Activated CD4-positive, alpha-beta T cell treated with anti-CD3 and anti-CD28 coated beads, Interleukin-2, amount 10 ng/mL, durations not matched to agents 24 days and 14 days (primary cell): ENCODE results near the gene NCF2. TPM values are rescaled to one million over a fixed set of nuclear protein-coding genes. Genes with fewer than 3 reads are reported as not detected.

Experiments used
- DNase-seq: peaks from one replicate; pipeline ENCODE4 v3.0.0; 2022
- H3K27ac Mint-ChIP-seq: one replicate; pipeline ENCODE4 v1.8.0; 2022; ENCODE audit warnings: mild to moderate bottlenecking, mixed read lengths
- H3K27me3 Mint-ChIP-seq: one replicate; pipeline ENCODE4 v1.8.0; 2022; ENCODE audit warnings: mixed read lengths
- H3K36me3 Mint-ChIP-seq: one replicate; pipeline ENCODE4 v1.8.0; 2022; ENCODE audit warnings: low read depth, mild to moderate bottlenecking, mixed read lengths
- H3K4me1 Mint-ChIP-seq: one replicate; pipeline ENCODE4 v1.8.0; 2021; ENCODE audit warnings: mixed read lengths
- H3K4me3 Mint-ChIP-seq: one replicate; pipeline ENCODE4 v1.8.0; 2022; ENCODE audit warnings: mild to moderate bottlenecking, moderate library complexity, mixed read lengths
- H3K9me3 Mint-ChIP-seq: one replicate; pipeline ENCODE4 v1.8.0; 2021; ENCODE audit warnings: mixed read lengths
- intact Hi-C: fragments of 100-400 bp; cut with micrococcal nuclease; formaldehyde crosslinking; loops from one replicate; pipeline ENCODE4 v1.15.1; 2023
- total RNA-seq: library from RNA; stranded (reverse); gene quantifications from 2 replicates; pipeline ENCODE4 v1.2.3, GENCODE V29; 2022

Gene NCF2
- total RNA-seq, 1 donor from 2014 or later: 5.3 TPM

DNA sequence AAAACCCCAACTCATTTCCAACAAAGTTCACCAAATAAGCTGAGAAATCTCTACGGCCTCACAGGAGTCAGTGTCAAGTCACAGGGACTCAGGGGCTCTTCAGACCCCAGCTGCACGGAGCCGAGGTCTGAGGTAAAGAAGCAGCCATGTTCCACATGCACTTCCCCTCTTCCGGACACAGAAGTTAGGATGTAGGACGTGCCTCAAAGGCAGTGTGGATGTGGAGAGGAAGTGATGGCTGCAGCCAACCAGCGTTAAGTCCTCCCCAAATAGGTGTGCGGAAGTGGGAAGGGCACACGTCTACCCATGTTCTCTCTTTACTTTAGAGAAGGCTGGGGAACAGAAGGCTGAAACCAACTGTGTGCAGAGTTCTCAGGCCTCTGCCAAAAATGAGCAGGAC lies 14.6 kb upstream of the NCF2 start:
- peaks cover 5% of the 10 kb centered on the region for H3K27me3 Mint-ChIP-seq
- H3K4me1 Mint-ChIP-seq: peaks cover 15% of the 10 kb centered on the region
- no peak overlapping the region for H3K4me3 Mint-ChIP-seq
- DNase-seq: no peak
- no peaks in the 10 kb centered on the region for H3K9me3 Mint-ChIP-seq
- H3K27ac Mint-ChIP-seq: no peak overlapping the region
- no peaks in the 10 kb centered on the region for H3K36me3 Mint-ChIP-seq
- intact Hi-C loops: no loop called here

DNA sequence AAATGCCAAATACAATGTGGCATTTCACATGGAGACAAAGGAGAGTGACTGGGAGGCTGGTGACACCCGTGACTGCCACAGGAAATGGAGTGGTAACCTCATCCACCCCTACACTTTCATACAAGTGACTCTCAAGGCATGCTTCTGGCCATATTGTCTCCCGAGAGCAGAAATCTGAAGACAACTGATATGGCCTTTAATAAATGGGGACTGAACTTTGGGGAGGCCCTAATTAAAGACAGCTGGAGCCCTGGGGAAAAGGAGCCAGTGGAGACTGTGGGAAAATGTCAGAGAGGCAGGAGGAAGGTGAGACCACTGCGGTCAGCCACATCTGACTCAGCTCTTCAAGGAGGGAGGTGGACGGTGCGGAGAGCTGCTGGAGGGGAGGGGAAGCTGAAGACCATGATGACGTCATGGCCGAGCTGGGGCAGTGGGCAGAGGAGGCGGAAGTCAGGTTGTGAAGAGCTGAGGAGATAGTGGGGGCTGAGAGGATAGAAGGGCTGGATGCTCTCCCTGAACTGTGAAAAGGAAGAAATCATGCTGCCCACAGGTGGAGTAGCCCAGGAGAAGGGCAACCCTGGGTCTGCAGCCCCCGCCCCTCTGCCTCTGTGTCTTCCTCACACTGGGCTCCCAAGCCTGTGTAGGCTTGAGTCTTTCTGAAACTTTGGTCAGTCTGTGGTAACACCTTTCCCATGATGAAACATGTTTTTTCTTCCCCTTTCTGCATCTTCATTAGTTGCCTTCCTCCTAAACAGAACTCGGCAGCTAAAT lies 14.0 kb upstream of the NCF2 start:
- Mint-ChIP-seq H3K27me3 (peaks cover 5% of the 10 kb centered on the region), H3K27ac (no peak overlapping the region), H3K9me3 (no peaks in the 10 kb centered on the region), H3K36me3 (no peaks in the 10 kb centered on the region), H3K4me3 (no peak overlapping the region), H3K4me1 (peaks cover 15% of the 10 kb centered on the region)
- no peak for DNase-seq
- intact Hi-C loops: no loop called here

DNA sequence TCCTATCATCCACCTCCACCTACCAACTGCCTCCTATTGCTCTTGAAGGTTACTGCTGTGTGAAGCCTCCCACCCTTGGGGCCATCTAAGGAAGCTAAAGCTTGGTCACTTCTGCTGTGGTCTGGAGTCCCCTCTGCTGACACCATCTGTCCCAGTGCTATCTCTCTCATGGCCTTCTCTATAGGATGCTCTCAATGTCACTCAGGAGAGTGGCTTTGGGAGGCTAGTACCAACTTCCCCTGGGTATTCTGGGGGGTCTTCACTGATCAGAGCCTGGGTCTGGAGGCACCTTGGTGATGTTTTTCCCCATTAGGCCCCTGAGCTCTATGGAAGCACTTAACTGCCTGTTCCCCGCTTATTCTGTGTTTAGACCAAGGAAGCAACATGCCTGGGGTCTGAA lies 12.3 kb upstream of the NCF2 start:
- Mint-ChIP-seq H3K27me3 (no peaks in the 10 kb centered on the region), H3K4me1 (peaks cover 19% of the 10 kb centered on the region), H3K9me3 (no peaks in the 10 kb centered on the region), H3K27ac (no peak overlapping the region), H3K4me3 (no peak overlapping the region), H3K36me3 (no peaks in the 10 kb centered on the region)
- DNase-seq: no peak
- intact Hi-C loops: no loop called here

DNA sequence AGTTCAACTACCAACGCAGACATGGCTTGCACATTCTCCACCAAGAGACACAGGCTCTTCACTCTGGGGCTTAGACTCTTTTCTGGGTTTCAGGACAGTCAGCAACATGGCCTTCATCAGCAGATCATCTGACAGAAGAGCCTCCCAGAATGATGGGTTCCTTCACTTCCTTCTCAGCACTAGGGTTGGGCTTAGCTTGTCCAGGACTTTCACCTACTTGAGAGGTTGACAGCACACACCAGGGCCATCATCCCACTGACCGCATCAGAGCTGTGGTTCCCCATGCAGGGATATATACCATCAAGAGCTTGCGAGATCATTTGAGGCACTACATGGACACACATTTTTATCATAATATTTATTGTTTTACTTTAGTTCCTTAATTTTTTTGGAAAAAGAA lies 10.4 kb upstream of the NCF2 start:
- Mint-ChIP-seq H3K27me3 (no peaks in the 10 kb centered on the region), H3K9me3 (no peaks in the 10 kb centered on the region), H3K4me1 (peaks cover 17% of the 10 kb centered on the region), H3K36me3 (no peaks in the 10 kb centered on the region), H3K4me3 (no peak overlapping the region), H3K27ac (no peak overlapping the region)
- intact Hi-C loops: no loop called here
- no peak for DNase-seq

DNA sequence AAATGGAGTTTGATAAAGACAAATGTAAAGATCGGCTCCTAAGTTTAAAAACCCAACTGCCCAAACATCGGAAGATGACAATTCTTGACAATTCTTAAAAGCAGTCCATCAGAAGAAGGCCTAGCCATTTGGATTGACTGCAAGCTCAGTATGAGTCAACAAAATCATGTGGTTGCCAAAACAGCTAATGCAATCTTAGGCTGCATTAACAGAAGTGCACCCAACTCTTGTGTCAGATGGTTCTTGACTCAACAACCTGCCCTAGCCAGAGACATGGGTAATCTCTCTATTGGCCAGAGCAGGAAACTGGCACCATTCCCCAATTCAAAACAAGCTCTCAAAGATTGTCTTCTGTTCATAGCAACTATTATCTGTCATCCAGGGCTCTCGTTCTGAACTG lies 9.9 kb upstream of the NCF2 start:
- intact Hi-C loops: no loop called here
- no peaks in the 10 kb centered on the region for H3K27me3 Mint-ChIP-seq
- no peaks in the 10 kb centered on the region for H3K36me3 Mint-ChIP-seq
- no peak overlapping the region for H3K27ac Mint-ChIP-seq
- H3K4me1 Mint-ChIP-seq: peaks cover 17% of the 10 kb centered on the region
- no peaks in the 10 kb centered on the region for H3K9me3 Mint-ChIP-seq
- H3K4me3 Mint-ChIP-seq: no peak overlapping the region
- DNase-seq: no peak

DNA sequence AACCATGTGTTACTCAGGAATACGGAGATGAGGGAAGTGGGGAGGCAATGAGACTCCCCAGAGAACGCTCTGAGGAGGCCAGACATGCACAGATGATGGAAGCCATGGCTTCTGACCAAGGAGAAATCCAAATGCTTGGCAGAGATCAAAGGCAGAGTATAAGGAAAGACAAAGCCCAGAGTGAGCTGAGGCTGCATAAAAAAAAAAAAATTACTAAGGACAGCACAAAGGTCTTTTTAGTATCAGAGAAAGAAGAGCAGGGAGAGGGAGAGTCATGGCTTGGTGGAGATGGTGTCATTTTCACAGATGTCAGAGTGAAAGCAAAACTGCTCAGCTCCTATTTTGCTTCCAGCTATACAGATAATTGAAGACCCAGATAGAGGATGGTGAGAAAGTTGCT lies 8.1 kb upstream of the NCF2 start:
- H3K36me3 Mint-ChIP-seq: no peaks in the 10 kb centered on the region
- intact Hi-C loops: no loop called here
- H3K4me3 Mint-ChIP-seq: peak overlapping the region; percentile 16
- no peaks in the 10 kb centered on the region for H3K9me3 Mint-ChIP-seq
- DNase-seq: no peak
- H3K27ac Mint-ChIP-seq: peak overlapping the region; percentile 21
- peaks cover 12% of the 10 kb centered on the region for H3K4me1 Mint-ChIP-seq
- H3K27me3 Mint-ChIP-seq: no peaks in the 10 kb centered on the region

DNA sequence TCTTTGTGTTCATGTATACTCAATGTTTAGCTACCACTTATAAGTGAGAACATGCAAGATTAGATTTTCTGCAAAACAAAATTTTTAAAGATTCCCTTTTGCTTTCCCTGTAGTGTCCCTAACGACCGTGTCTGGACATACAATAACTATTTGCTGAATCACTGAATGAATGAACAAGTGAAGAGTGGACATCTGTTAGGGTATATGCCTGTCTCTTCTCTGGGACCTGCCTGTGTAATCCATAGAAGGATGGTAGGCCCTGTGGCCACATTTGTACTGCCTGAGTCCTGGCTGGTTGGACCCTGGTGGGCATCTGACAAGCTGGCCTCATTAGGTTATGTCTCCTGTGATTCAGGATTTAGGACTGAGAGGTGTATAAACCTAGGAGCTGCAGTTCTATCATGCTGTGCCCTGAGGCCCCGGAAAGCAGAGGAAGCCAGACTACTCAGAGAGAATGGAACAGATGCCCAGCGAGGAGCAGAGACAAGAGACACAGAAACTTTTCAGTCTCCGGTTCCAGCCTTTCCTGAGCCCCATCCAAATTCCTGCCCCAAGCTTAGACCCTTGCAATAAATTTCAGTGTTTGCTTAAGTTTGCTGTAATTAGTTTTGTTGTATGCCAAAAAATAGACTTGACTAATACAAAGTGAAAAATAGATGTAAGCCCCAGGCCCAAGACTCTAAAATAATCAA lies 7.5 kb upstream of the NCF2 start:
- intact Hi-C loops: no loop called here
- H3K4me1 Mint-ChIP-seq: peaks cover 18% of the 10 kb centered on the region
- H3K27me3 Mint-ChIP-seq: no peaks in the 10 kb centered on the region
- DNase-seq: no peak
- H3K9me3 Mint-ChIP-seq: no peaks in the 10 kb centered on the region
- no peaks in the 10 kb centered on the region for H3K36me3 Mint-ChIP-seq
- peak overlapping the region; percentile 16 for H3K4me3 Mint-ChIP-seq
- H3K27ac Mint-ChIP-seq: peak overlapping the region; percentile 21

DNA sequence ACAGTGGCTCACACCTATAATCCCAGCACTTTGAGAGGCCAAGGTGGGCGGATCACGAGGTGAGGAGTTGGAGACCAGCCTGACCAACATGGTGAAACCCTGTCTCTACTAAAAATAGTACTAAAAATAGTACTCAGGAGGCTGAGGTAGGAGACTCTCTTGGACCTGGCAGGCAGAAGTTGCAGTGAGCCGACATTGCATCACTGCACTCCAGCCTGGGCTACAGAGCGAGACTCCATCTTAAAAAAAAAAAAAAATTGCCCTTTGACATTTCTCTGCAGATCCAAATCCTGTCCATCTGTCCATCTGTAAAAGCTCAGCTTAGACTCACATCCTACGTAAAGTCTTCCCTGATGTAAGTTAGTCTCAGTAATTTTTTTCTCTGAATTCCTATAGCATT lies 6.2 kb upstream of the NCF2 start:
- no peaks in the 10 kb centered on the region for H3K27me3 Mint-ChIP-seq

DNA sequence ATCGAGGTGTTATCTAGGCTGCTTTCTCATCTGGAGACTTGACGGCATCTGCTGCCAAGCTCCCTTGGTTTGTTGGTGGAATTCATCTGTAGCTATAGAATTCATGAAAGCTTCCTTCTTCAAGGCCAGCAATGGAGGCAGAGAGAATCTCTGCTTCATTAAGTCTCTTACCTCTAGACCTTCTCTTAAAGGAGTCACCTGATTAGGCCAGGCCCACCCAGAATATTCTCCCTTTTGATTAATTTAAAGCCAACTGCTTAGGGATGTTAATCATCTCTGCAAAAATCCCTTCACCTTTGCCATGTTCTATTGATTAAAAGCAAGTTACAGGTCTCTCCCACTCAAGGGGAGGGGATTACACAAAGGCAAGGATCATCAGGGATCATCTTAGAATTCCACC lies 5.3 kb upstream of the NCF2 start:
- intact Hi-C loops: no loop called here
- Mint-ChIP-seq H3K36me3 (no peaks in the 10 kb centered on the region), H3K27ac (no peak overlapping the region)

More for the DNA sequence above, 6.2 kb upstream of the NCF2 start:
- DNase-seq: no peak
- intact Hi-C loops: no loop called here
- Mint-ChIP-seq H3K27ac (no peak overlapping the region), H3K9me3 (no peaks in the 10 kb centered on the region), H3K4me1 (peaks cover 19% of the 10 kb centered on the region), H3K36me3 (no peaks in the 10 kb centered on the region), H3K4me3 (no peak overlapping the region)

DNA sequence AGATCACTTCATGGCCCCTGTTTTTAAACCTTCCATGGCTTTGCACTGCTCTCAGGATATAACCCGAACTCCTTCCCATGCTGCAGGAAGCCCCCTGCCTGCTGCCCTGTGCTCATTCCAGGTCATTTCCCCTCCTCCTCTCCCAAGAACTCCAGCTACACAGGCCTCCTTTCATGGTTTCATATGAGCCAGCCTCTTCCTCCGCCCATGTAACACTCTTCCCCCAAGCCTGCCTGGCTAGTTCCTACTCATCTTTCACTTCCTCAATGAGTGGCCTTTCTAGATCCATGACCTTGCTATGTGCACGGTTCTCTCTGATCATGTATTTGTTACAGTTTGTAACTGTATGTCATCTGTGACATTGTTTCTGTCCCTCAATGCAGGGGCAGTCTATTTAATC lies 3.1 kb upstream of the NCF2 start:
- Mint-ChIP-seq H3K27ac (no peak overlapping the region), H3K4me1 (peaks cover 42% of the 10 kb centered on the region), H3K4me3 (no peak overlapping the region), H3K9me3 (no peaks in the 10 kb centered on the region), H3K36me3 (no peaks in the 10 kb centered on the region), H3K27me3 (no peaks in the 10 kb centered on the region)
- intact Hi-C loops: no loop called here
- DNase-seq: no peak

More for the DNA sequence above, 5.3 kb upstream of the NCF2 start:
- Mint-ChIP-seq H3K4me3 (no peak overlapping the region), H3K9me3 (no peaks in the 10 kb centered on the region), H3K27me3 (no peaks in the 10 kb centered on the region), H3K4me1 (peaks cover 26% of the 10 kb centered on the region)
- no peak for DNase-seq

DNA sequence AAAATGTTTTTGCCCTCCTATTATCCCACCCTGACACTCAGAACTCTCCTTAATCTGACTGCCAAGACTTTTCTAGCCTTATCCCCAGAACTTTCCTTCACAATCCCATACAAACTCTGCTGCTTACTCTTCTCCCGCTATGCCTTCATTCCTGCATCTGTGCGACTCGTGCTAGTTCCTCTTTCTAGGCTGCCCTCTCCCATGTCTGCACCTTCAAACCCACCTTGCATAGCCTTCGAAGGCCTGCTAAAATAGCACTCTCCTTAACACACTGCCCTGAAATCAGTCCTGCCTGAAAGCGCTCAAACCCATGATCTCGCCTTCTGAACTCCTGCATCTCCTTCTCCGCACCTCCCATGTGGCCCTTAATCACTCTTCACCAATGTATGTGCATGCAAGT lies 2.5 kb upstream of the NCF2 start:
- intact Hi-C loops: no loop called here
- no peak overlapping the region for H3K27ac Mint-ChIP-seq
- DNase-seq: no peak
- no peaks in the 10 kb centered on the region for H3K27me3 Mint-ChIP-seq
- H3K9me3 Mint-ChIP-seq: no peaks in the 10 kb centered on the region
- H3K4me1 Mint-ChIP-seq: peaks cover 42% of the 10 kb centered on the region
- no peak overlapping the region for H3K4me3 Mint-ChIP-seq
- no peaks in the 10 kb centered on the region for H3K36me3 Mint-ChIP-seq

DNA sequence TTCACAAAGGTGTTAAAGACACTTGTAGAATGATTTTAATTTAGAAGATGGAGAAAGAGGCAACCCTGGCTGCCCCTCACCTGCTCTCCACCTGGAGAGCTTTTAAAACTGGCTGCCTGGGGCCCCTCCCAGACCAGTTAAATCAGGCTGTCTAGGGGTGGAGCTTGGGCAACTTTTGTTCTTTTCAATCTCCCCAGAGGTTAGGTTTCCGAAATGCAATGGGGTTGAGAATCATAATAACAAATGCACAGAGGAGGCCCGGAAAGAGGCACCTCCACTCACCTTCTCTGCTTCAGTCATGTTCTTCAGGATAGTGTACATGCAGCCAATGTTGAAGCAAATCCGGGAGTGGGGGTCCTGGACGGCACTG lies 400 bp downstream of the NCF2 start:
- Mint-ChIP-seq H3K9me3 (no peaks in the 10 kb centered on the region), H3K36me3 (peaks cover 4% of the 10 kb centered on the region), H3K4me3 (peak overlapping the region; percentile 63), H3K27ac (peak overlapping the region; percentile 75), H3K27me3 (no peaks in the 10 kb centered on the region), H3K4me1 (peaks cover 47% of the 10 kb centered on the region)
- intact Hi-C loops: loop anchor here (1.0 kb wide), 3 partner anchors 10 to 120 kb away; partner anchors contain the start of gene ARPC5
- no peak for DNase-seq

DNA sequence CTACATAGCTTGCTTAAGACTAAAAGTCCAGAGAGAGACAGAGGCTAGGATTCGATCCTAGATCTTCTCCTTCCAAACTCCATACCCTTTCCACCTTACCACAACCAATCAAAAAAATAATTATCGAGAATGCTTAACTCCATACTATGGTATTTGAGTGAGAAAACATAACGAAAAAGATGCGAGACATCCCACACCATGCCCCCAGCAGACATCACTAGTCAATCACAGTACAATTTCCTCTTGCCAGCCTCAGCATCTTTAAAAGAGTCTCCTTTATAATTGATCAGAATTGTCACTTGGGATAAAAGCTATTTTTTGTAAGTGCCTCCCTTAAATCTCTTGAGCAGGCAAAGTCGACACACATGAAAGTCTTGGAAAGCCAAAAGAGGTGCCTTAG lies 875 bp downstream of the NCF2 start:
- H3K4me1 Mint-ChIP-seq: peaks cover 50% of the 10 kb centered on the region
- H3K36me3 Mint-ChIP-seq: peaks cover 5% of the 10 kb centered on the region
- H3K27me3 Mint-ChIP-seq: no peaks in the 10 kb centered on the region
- H3K9me3 Mint-ChIP-seq: no peaks in the 10 kb centered on the region
- DNase-seq: no peak
- peak overlapping the region; percentile 75 for H3K27ac Mint-ChIP-seq
- intact Hi-C loops: no loop called here
- H3K4me3 Mint-ChIP-seq: peak overlapping the region; percentile 63

DNA sequence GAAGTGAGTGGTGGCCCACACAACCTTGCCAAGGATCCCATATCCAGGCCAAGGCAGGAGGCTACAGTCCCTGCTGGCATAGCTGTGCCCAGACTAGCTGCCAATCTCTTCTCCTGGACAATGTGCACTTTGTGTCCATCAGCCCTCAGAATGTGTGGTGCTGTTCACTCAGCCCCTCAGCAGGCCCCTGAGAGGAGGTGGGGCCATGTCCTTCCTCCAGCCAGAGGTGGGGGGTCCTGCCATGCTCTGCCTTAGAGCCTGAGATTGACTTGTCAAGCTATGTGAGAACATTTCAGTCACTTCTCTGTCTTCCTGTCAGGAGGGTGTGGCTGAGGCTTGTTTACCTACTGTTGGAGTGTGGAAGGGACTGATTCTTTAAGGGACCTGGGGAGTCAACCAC lies 1.4 kb downstream of the NCF2 start:
- Mint-ChIP-seq H3K27me3 (no peaks in the 10 kb centered on the region), H3K36me3 (peaks cover 8% of the 10 kb centered on the region), H3K27ac (peak overlapping the region; percentile 75), H3K4me1 (peaks cover 50% of the 10 kb centered on the region), H3K9me3 (no peaks in the 10 kb centered on the region), H3K4me3 (peak overlapping the region; percentile 63)
- intact Hi-C loops: no loop called here
- DNase-seq: peak; percentile 73
